Adrenal gland (tissue), 5 donors: ENCODE data around the gene UNG.

ENCODE experiments used
- POLR2A ChIP-seq, 2 donors: fragments of 450-650 bp; IDR thresholded peaks; one replicate each; pipeline ENCODE4 v1.6.1; 2017; ENCODE audit warnings: antibody characterized with exemption in 2 of 2, mild to moderate bottlenecking in 2 of 2, moderate library complexity in 1 of 2
- TF ChIP-seq, protein P1 (sequence below), 6 experiments: fragments of 450-650 bp in 4 of 6; fragments of 200-600 bp in 2 of 6; sonication (generic) in 1 of 6; IDR thresholded peaks; 1 replicate in 5 of 6; 2 replicates in 1 of 6; pipeline versions ENCODE4 v1.5.1 to v1.8.0; 2016 to 2021; ENCODE audit warnings: antibody characterized with exemption in 6 of 6, mild to moderate bottlenecking in 2 of 6, moderate library complexity in 1 of 6
- donor health status: DM: no; HTN: no; CAD: no.

DNA sequence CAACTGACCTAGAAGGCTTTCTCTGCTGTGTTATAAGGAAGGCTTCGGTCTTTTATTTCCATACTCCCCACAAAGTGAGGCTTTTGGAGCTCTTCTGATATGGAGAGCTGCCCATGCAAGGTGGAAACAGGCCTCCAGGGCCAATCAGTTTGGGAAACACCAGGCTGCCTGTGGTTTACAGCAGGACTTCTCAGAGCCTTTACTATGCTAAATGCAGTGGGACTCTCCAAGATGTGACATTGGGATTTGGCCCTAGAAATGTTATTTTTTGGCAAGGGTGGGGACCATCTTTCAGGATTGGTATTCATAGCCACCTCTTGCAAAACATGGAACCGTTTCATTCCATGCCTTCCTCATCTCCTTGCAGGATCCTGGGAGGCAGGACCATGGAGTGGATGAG lies 22.7 kb downstream of the UNG start:
- TF ChIP-seq, protein P1, sequence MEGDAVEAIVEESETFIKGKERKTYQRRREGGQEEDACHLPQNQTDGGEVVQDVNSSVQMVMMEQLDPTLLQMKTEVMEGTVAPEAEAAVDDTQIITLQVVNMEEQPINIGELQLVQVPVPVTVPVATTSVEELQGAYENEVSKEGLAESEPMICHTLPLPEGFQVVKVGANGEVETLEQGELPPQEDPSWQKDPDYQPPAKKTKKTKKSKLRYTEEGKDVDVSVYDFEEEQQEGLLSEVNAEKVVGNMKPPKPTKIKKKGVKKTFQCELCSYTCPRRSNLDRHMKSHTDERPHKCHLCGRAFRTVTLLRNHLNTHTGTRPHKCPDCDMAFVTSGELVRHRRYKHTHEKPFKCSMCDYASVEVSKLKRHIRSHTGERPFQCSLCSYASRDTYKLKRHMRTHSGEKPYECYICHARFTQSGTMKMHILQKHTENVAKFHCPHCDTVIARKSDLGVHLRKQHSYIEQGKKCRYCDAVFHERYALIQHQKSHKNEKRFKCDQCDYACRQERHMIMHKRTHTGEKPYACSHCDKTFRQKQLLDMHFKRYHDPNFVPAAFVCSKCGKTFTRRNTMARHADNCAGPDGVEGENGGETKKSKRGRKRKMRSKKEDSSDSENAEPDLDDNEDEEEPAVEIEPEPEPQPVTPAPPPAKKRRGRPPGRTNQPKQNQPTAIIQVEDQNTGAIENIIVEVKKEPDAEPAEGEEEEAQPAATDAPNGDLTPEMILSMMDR (IDR thresholded peaks at IDR 0.05): no peak
- no peak for TF ChIP-seq POLR2A (IDR thresholded peaks at IDR 0.05)
